Stimulated activated effector memory CD8-positive, alpha-beta T cell treated with anti-CD3 and anti-CD28 coated beads, Interleukin-12 subunit alpha, Interleukin-12 subunit beta, amount 100 ng/mL, for 72 hours (primary cell): ENCODE measurements around the gene SLC3A2.
A peak's percentile ranks its signal among the peaks of the same experiment; 100 is the strongest.
"Not testable (repeated sequence)": the region's sequence is repeated elsewhere in the genome, so short reads cannot be mapped to it uniquely, and the experiment has no call there.

Source experiments
- ATAC-seq: fragments of 150-1000 bp; cut with Tn5 transposase; 2 replicates; pipeline ENCODE4 v1.10.0; 2021
- DNase-seq, 2 donors: peaks; one replicate each; pipeline ENCODE4 v3.0.0; 2021 to 2022; ENCODE audit warnings: low spot score in 2 of 2
- H3K27ac Mint-ChIP-seq: one replicate; pipeline ENCODE4 v1.8.0; 2022; ENCODE audit warnings: mild to moderate bottlenecking, mixed read lengths
- H3K36me3 Mint-ChIP-seq: one replicate; pipeline ENCODE4 v1.8.0; 2022; ENCODE audit warnings: mild to moderate bottlenecking, mixed read lengths
- H3K4me1 Mint-ChIP-seq: one replicate; pipeline ENCODE4 v1.8.0; 2022; ENCODE audit warnings: mixed read lengths
- H3K4me3 Mint-ChIP-seq: one replicate; pipeline ENCODE4 v1.8.0; 2022; ENCODE audit warnings: mild to moderate bottlenecking, mixed read lengths
- H3K9me3 Mint-ChIP-seq: one replicate; pipeline ENCODE4 v1.8.0; 2022; ENCODE audit warnings: mixed read lengths

The SLC3A2 gene

DNA sequence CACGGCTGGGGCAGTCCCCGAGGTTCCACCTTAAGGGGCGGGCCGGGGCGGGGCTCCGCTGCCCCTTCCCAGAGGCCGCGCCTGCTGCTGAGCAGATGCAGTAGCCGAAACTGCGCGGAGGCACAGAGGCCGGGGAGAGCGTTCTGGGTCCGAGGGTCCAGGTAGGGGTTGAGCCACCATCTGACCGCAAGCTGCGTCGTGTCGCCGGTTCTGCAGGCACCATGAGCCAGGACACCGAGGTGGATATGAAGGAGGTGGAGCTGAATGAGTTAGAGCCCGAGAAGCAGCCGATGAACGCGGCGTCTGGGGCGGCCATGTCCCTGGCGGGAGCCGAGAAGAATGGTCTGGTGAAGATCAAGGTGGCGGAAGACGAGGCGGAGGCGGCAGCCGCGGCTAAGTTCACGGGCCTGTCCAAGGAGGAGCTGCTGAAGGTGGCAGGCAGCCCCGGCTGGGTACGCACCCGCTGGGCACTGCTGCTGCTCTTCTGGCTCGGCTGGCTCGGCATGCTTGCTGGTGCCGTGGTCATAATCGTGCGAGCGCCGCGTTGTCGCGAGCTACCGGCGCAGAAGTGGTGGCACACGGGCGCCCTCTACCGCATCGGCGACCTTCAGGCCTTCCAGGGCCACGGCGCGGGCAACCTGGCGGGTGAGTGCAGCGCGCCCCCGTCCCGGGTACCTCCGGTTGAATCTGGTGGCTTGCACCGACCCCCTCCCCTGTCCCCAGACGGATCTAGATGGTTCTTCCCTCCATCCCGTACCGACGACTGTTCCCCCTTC, at the start of gene SLC3A2:
Gene SLC3A2, plus strand, starts transcription at position 94 of the 776 bp plus-strand sequence. Its CDS starts 128 bp downstream, at position 222.
- peak within 1 kb of the TSS; percentile 95 for H3K4me3 Mint-ChIP-seq
- peak within 1 kb of the TSS; percentile 99 for H3K27ac Mint-ChIP-seq
- peak; percentile 87 for ATAC-seq
- peaks cover 51% of the 10 kb centered on the region for H3K4me1 Mint-ChIP-seq
- H3K36me3 Mint-ChIP-seq = peaks cover 68% of the 10 kb centered on the region
- DNase-seq = peak; percentile 87 to 96
- no peaks in the 10 kb centered on the region for H3K9me3 Mint-ChIP-seq

DNA sequence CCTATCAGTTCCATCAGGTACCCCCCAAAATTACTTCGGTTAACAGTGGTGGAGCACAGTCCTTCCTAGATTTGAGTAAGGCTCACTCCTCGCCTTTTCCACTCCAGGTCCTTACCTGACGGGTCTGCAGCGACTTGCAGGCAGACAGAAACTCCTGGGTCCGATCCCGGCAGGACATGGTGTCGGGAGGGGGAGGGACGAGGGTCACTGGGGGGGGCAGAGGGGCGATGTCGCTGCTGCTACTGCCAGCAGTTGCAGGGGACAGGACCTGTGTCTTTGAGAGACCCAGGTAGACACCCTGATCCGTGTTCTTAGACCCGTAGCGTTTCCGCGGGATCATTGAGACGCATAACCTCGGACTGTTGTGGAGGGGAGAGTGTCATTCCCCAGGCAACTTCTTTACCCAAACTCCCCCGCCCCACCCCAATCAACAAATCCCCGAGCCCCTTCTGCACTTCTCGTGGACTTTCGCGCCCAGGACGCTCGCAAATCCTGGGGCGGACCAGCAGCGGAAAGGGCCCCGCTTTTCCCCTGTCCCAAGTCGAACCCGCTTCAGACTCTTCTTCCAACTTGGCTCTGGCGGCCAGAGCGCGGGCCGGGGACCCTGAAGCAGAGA, 49.7 kb upstream of the SLC3A2 start:
- Mint-ChIP-seq H3K4me1 (peaks cover 50% of the 10 kb centered on the region), H3K27ac (peak overlapping the region; percentile 100), H3K4me3 (peak overlapping the region; percentile 100), H3K36me3 (peaks cover 98% of the 10 kb centered on the region), H3K9me3 (no peaks in the 10 kb centered on the region)
- no peak for DNase-seq
- no peak for ATAC-seq

DNA sequence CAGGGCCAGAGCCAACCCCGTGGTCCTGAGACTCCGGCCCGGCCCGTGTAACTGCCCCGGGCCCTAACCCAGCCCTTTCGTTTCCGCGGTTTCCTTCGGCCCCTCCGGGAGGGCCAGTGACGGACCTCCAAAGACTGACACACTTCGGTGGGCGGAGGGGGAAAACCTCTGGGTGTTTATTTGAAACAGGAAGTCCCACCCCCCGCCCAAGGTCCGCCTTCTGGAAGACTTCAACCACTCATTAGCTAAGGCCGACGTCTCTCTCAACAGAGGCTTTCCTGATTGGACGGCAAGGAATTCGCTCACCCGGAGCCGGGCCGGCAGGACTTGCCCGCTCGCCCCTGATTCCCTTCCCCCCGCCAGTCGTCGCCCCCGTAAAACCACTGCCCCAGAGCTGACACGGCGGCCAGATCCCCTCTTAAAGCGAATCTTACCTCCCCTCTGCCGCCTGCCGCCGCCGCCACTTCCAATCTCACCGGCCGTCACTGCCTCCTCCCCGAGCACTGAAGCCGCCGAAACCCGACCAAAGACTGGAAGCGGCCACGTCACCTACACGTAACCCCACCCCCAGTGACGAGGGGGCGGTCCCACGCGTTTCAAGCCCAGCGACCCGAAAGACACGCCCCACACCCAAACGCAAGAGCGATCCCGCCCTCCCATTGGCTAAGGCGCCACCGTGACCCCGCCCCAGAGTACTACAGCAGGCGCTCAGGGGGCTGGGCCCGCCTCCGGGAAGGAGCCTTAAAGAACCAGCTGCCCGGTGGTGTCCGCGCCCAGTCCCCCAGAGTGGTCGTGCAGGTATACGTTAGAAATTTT, 49.0 kb upstream of the SLC3A2 start, which contains the start of gene STX5:
Gene STX5, minus strand, starts transcription at position 532 of the 816 bp plus-strand sequence. CDS start 808 bp downstream, outside the sequence.
- Mint-ChIP-seq H3K36me3 (peaks cover 98% of the 10 kb centered on the region), H3K4me1 (peaks cover 55% of the 10 kb centered on the region), H3K27ac (peak within 1 kb of the TSS; percentile 100), H3K9me3 (no peaks in the 10 kb centered on the region), H3K4me3 (peak within 1 kb of the TSS; percentile 100)
- DNase-seq (peak; percentile 95 to 99), ATAC-seq (peak; percentile 93)

DNA sequence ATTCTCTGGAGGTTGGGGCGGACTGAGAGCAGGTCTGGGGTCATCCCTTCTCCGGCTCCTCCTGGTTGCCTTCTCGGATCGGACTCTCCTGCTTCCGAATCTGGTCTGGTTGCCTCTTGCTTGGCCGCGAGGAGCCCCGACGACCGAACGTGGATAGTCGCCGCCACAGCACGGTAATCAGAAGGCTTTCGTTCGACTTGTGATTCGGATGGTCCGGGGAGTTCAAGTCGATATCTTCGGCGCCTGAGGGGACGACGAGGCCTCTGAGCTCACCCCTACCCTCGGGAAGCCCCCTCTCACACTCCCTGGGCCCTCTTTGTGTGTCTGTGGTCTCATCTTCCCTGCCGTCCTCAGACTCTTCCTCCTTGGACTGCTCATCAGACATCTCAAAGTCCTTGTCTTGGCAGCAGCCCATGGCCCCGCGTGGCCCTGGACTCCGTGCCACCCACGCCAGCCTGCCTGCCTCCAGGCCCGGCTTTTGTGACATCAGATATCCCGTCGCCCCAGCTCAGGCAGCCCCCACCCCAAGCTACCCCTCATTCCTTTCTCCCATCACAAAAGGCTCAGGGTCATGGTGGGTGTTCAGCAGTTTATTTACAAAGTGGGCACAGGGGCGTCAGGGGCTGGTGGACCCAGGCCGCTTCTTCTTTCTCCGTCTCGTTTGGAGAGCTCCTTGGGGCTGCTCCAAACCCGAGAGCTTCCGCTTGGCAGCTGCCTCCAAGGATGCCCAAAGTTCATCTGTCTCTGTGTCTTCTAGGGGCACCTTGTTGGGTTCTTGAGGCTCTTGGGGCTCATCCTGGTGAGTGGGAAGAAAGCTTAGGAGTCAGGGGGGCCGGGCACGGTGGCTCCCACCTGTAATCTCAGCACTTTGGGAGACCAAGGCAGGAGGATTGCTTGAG, 48.1 kb upstream of the SLC3A2 start, which contains the start of gene TEX54:
Gene TEX54, minus strand, starts transcription at position 506 of the 899 bp plus-strand sequence.
- H3K4me1 Mint-ChIP-seq = peaks cover 57% of the 10 kb centered on the region
- H3K27ac Mint-ChIP-seq = peak within 1 kb of the TSS; percentile 100
- no peaks in the 10 kb centered on the region for H3K9me3 Mint-ChIP-seq
- H3K36me3 Mint-ChIP-seq = peaks cover 98% of the 10 kb centered on the region
- ATAC-seq (peak; percentile 19), DNase-seq (no peak)
- H3K4me3 Mint-ChIP-seq = peak within 1 kb of the TSS; percentile 100

DNA sequence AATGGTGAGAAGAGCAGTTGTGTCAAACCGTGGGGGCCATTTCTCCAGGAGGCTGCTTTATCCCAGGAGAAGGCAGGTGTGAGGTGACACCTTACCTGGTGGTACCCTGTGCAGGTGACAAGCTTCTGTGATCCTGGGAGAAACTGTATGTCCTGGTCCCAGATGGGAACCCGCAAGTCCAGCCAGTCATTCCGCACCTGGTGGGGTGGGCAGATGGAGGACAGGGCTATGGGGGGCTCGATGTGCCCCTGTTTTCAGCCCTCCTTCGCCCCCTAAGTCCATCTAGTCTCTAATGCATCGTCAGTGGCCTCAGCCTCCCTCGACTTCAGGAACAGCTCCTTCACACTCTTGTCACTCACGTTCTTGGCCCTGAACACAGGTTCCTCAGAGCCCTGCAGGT, 45.4 kb upstream of the SLC3A2 start:
- no peak overlapping the region for H3K4me3 Mint-ChIP-seq
- no peaks in the 10 kb centered on the region for H3K9me3 Mint-ChIP-seq
- peaks cover 70% of the 10 kb centered on the region for H3K4me1 Mint-ChIP-seq
- H3K36me3 Mint-ChIP-seq = peaks cover 79% of the 10 kb centered on the region
- DNase-seq = no peak
- H3K27ac Mint-ChIP-seq = no peak overlapping the region
- ATAC-seq = no peak

DNA sequence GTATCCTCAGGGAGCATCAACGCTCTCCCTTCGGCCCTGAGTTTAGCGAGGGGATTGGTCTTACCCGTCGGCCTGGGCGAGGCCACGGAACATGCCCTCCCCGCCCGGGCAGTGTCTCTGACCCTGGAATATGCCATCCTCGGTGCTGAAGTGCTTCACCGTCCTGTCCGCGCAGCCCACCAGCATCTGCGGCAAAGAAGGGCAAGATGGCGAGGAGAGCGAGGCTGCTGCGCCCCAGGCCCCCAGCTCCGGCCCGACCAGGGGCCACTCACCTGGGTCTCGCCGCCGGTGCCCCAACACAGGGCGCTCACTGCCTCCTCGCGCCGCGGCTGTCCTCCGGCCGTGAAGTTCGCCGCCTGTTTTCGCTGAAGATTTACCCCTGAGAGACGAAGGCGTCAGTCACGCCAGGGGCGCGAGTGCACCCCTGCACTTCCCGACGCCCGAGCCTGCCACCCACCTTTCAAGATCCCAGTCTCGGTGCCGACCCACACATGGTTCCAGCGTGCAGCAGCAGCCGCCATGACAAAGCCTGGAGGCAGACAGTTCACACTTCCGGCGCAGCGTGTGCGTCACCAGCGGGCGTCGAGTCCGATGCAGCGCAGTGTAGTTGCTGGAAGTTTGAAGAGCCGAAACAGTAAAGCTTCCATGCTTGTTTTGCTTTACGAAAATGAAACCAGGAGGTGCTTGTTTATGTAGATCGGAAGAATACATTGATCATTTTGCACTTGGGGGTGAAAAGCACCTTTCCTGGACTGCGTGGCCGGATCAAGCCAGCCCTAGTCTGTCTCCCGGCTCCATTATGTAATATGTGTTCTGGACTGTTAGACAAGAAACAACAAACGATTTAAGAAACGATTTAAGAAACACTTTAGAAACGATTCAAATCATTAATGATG, 41.4 kb upstream of the SLC3A2 start, which contains the start of gene WDR74:
Gene WDR74, minus strand, starts transcription at position 541 of the 896 bp plus-strand sequence. Its CDS starts 20 bp downstream, at position 521.
- peak; percentile 62 for ATAC-seq
- H3K4me1 Mint-ChIP-seq = peaks cover 49% of the 10 kb centered on the region
- H3K36me3 Mint-ChIP-seq = peaks cover 41% of the 10 kb centered on the region
- H3K4me3 Mint-ChIP-seq = no peak within 1 kb of the TSS
- no peak within 1 kb of the TSS for H3K27ac Mint-ChIP-seq
- peak; percentile 72 to 90 for DNase-seq
- H3K9me3 Mint-ChIP-seq = no peaks in the 10 kb centered on the region

DNA sequence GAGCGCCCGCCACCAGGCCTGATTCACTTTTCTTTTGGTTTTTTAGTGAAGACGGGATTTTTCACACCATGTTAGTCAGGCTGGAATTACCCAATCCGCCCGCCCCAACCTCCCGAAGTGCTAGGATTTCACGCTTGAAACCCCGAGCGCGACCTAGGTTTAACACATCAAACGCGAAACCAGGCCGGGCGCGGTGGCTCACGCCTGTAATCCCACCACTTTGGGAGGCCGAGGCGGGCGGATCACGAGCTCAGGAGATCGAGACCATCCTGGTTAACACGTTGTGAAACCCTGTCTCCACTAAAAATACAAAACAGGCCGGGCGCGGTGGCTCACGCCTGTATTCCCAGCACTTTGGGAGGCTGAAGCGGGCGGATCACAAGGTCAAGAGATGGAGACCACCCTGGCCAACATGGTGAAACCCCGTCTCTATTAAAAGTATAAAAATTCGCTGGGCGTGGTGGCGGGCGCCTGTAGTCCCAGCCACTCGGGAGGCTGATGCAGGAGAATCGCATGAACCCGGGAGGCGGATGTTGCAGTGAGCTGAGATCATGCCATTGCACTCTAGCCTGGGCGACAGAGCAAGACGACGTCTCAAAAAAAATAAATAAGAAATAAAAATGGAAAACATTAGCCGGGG, 39.9 kb upstream of the SLC3A2 start:
- DNase-seq (peak; percentile 69 to 92), ATAC-seq (peak; percentile 52)
- not testable (repeated sequence) for H3K4me3 Mint-ChIP-seq, H3K9me3 Mint-ChIP-seq, H3K27ac Mint-ChIP-seq
- Mint-ChIP-seq H3K4me1 (peaks cover 44% of the 10 kb centered on the region), H3K36me3 (peaks cover 26% of the 10 kb centered on the region)

DNA sequence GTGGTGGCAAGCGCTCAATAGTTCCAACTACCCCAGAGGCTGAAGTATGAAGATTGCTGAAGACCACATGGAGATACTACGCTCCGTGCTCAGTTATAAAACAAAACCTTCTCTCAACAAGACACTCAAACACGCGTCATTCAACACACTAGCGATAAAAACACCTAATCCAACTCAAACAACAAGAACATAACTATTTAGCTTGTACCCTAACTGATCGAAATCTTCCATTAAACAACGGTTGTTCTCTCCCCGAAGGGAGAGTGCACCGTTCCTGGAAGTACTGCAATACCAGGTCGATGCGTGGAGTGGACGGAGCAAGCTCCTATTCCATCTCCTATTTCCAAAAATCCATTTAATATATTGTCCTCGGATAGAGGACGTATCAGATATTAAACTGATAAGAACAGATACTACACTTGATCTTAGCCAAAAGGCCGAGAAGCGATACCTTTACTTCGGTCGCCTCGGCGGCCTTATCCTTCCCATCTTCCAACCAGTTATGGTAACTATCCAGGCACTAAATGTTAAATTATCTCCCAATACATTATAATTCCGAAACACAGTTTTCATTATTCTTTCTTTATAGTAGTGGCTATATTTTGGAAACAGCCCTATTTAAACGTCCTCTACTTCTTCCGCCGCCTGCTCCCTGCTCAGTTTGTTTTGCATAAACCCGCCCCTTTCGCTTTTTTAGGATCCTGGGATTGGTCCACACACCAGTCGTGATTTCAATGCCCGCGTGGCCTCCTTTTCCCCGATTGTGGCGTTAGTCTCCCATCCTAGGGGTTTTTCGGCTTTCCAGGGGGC, 39.1 kb upstream of the SLC3A2 start:
- Mint-ChIP-seq H3K36me3 (peaks cover 18% of the 10 kb centered on the region), H3K27ac (no peak overlapping the region), H3K9me3 (no peaks in the 10 kb centered on the region)

DNA sequence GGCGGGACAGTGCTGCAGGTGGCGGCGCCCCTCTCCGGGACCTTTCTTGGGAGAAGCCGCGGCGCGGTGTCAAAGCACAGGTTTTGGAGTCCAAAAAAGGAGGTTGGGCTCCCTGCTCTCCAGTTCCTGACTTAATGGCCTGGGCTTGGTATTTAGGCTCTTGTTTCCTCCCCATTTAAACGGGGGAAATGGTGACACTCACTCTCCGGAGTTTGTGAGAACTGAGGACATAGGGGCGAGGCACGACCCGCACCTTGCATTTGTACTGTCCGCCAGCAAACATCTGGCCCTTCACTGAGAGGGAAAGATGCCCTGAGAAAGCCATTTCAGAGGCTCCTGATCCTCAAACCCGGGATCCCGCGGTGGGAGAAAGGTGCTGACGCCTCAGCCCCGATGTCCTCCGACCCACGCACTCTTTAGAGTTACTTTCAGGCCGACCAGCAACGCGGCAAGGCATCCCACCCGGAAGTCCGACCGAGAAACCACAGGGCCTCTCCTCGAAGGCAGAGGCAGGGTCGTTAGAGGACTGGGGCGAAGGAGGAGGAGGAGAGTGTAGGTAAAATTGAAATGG, 38.4 kb upstream of the SLC3A2 start:
- peaks cover 36% of the 10 kb centered on the region for H3K4me1 Mint-ChIP-seq
- H3K27ac Mint-ChIP-seq = no peak overlapping the region
- ATAC-seq = no peak
- H3K9me3 Mint-ChIP-seq = no peaks in the 10 kb centered on the region
- H3K36me3 Mint-ChIP-seq = peaks cover 11% of the 10 kb centered on the region
- no peak overlapping the region for H3K4me3 Mint-ChIP-seq
- peak; percentile 33 to 77 for DNase-seq

More for the DNA sequence above, 39.1 kb upstream of the SLC3A2 start:
- ATAC-seq (peak; percentile 83), DNase-seq (peak; percentile 82 to 96)
- no peak overlapping the region for H3K4me3 Mint-ChIP-seq
- H3K4me1 Mint-ChIP-seq = peaks cover 40% of the 10 kb centered on the region

DNA sequence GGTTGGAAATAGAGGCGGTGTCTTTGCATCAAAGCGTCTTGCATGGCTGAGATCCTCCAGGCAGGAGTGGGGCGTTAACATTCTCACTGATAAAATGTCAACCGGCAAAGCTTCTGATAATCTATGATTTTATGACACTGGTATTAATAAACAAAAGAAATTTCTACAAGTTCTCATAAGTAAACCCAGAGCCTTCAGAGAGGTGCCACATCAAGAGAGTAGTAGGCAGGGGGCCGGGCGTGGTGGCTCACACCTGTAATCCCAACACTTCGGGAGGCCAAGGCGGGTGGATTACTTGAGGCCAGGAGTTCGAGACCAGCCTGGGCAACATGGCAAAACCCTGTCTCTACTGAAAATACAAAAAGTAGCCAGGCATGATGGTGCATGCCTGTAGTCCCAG, 37.8 kb upstream of the SLC3A2 start:
- H3K4me3 Mint-ChIP-seq = not testable (repeated sequence)

DNA sequence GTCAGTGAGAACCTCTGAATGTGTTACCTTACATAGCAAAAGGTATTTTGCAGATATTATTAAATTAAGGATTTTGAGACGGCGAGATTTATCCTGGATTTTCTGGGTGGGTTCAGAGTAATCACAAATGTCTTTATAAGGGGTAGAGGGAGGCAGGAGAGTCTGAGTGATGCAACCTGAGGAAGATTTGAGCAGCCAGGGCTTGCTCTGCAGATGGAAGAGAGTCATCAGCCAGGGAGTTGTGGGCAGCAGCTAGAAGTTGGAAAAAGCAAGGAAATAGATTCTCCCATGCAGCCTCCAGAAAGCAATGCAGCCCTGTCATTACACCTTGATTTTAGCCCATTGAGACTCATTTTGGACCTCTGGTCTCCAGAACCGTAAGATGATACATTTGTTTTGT, 37.2 kb upstream of the SLC3A2 start:
- Mint-ChIP-seq H3K27ac (no peak overlapping the region), H3K4me3 (no peak overlapping the region), H3K9me3 (no peaks in the 10 kb centered on the region), H3K4me1 (peaks cover 29% of the 10 kb centered on the region), H3K36me3 (no peaks in the 10 kb centered on the region)
- ATAC-seq (no peak), DNase-seq (no peak)

More for the DNA sequence above, 37.8 kb upstream of the SLC3A2 start:
- not testable (repeated sequence) for H3K9me3 Mint-ChIP-seq, H3K36me3 Mint-ChIP-seq, H3K27ac Mint-ChIP-seq, ATAC-seq, DNase-seq
- H3K4me1 Mint-ChIP-seq = peaks cover 29% of the 10 kb centered on the region

DNA sequence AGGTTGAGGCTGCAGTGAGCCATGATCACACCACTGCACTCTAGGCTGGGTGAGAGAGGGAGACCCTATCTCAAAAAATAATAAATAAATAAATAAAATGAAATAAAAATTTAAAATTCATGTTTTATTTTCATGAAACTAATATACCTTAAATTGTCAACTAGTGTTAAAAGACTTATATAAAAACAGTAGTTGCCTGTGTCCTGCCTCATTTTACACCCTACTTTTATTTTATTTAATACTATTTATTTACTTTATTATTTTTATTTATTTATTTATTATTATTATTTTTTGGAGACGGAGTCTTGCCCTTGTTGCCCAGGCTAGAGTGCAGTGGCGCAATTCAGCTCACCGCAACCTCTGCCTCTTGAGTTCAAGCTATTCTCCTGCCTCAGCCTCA, 36.5 kb upstream of the SLC3A2 start:
- no peak for ATAC-seq
- Mint-ChIP-seq H3K36me3 (no peaks in the 10 kb centered on the region), H3K4me3 (no peak overlapping the region), H3K27ac (no peak overlapping the region), H3K4me1 (peaks cover 23% of the 10 kb centered on the region), H3K9me3 (no peaks in the 10 kb centered on the region)
- no peak for DNase-seq
